HFF-Myc (cell line): ENCODE data around the gene RBFOX1.

Source experiments
- DNase-seq: peaks from one replicate; pipeline ENCODE4 v3.0.0-alpha.2; 2011; ENCODE audit warnings: low read depth; ENCODE audit errors: extremely low read depth
- H3K4me3 ChIP-seq: replicated peaks from 2 replicates; pipeline ENCODE4 v1.5.1; 2011; ENCODE audit warnings: low read depth, mild to moderate bottlenecking, control low read depth, low read length
- CTCF ChIP-seq: IDR thresholded peaks from 2 replicates; pipeline ENCODE4 v1.5.1; 2012; ENCODE audit warnings: mild to moderate bottlenecking, low read depth, low read length, control low read depth; ENCODE audit errors: missing control alignments

The RBFOX1 gene

GRCh38 chr16:7420843-7421242 lies 88.2 kb downstream of the RBFOX1 start:
- H3K4me3 ChIP-seq: no peak overlapping the region
- no peak for DNase-seq
- no peak for TF ChIP-seq CTCF

- TF ChIP-seq CTCF: no peak
- no peak for DNase-seq
- H3K4me3 ChIP-seq: no peak overlapping the region
Measured at GRCh38 chr16:7421578-7421977, 88.9 kb downstream of the RBFOX1 start.

GRCh38 chr16:7422036-7422888 lies 89.6 kb downstream of the RBFOX1 start:
- no peak for DNase-seq
- TF ChIP-seq CTCF: no peak
- H3K4me3 ChIP-seq: no peak overlapping the region

- no peak overlapping the region for H3K4me3 ChIP-seq
- TF ChIP-seq CTCF: no peak
- no peak for DNase-seq
Measured at GRCh38 chr16:7423434-7424044, 90.9 kb downstream of the RBFOX1 start.

- DNase-seq: no peak
- no peak overlapping the region for H3K4me3 ChIP-seq
- TF ChIP-seq CTCF: no peak
Measured at GRCh38 chr16:7426161-7426560, 93.5 kb downstream of the RBFOX1 start.

GRCh38 chr16:7431723-7432122 lies 99.1 kb downstream of the RBFOX1 start:
- TF ChIP-seq CTCF: no peak
- no peak overlapping the region for H3K4me3 ChIP-seq
- no peak for DNase-seq

- DNase-seq: no peak
- no peak for TF ChIP-seq CTCF
Measured at GRCh38 chr16:7436306-7436705, 103.7 kb downstream of the RBFOX1 start.

More at GRCh38 chr16:7436306-7436705, 103.7 kb downstream of the RBFOX1 start:
- no peak overlapping the region for H3K4me3 ChIP-seq
